ENCODE results near the gene PNMA8A.

DNA sequence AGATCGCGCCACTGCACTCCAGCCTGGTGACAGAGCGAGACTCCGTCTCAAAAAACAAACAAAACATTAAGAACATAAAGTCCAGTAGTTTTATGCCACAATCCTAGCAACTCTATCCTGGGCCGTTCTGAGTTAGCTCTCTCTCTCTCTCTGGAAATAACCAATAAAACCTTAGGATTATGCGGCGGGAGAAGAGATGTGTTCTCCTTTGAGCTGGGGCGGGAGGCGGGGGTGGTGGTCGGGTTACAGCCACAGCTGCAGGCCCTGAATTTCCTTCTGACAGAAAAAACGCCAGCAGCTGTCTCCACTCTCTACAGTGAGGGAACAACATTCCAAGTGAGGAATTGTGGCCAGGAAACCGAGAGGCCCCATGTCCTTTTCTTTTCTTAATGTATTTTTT lies 9.1 kb upstream of the PNMA8A start:
- TF ChIP-seq, protein P1, sequence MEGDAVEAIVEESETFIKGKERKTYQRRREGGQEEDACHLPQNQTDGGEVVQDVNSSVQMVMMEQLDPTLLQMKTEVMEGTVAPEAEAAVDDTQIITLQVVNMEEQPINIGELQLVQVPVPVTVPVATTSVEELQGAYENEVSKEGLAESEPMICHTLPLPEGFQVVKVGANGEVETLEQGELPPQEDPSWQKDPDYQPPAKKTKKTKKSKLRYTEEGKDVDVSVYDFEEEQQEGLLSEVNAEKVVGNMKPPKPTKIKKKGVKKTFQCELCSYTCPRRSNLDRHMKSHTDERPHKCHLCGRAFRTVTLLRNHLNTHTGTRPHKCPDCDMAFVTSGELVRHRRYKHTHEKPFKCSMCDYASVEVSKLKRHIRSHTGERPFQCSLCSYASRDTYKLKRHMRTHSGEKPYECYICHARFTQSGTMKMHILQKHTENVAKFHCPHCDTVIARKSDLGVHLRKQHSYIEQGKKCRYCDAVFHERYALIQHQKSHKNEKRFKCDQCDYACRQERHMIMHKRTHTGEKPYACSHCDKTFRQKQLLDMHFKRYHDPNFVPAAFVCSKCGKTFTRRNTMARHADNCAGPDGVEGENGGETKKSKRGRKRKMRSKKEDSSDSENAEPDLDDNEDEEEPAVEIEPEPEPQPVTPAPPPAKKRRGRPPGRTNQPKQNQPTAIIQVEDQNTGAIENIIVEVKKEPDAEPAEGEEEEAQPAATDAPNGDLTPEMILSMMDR (optimal IDR thresholded peaks at IDR 0.05 in 1 of 3, IDR thresholded peaks at IDR 0.05 in 1 of 3, conservative IDR thresholded peaks at IDR 0.05 in 1 of 3; ENCODE audit: extremely low read depth in 1 of 3, insufficient read depth in 2 of 3, low read length in 3 of 3) = no peak
- no peak for TF ChIP-seq EZH2 (IDR thresholded peaks at IDR 0.05; ENCODE audit: low read length)

All from keratinocyte (primary cell).